HepG2 (cell line): ENCODE measurements around the gene BUB1B. TPM values are rescaled to one million over a fixed set of nuclear protein-coding genes. Genes with fewer than 3 reads are reported as not detected.

Source experiments
- ADNP ChIP-seq: sonication (generic); formaldehyde crosslinking; IDR thresholded peaks from 2 replicates; pipeline ENCODE4 v1.4.0; 2020; ENCODE audit warnings: missing genetic modification reagents
- AHDC1 ChIP-seq: sonication (generic); formaldehyde crosslinking; IDR thresholded peaks from 2 replicates; pipeline ENCODE4 v1.5.1; 2020; ENCODE audit warnings: mild to moderate bottlenecking, missing genetic modification reagents, borderline replicate concordance
- ATAD3A ChIP-seq: sonication (generic); formaldehyde crosslinking; IDR thresholded peaks from 2 replicates; pipeline ENCODE4 v1.4.0; 2020; ENCODE audit warnings: missing genetic modification reagents
- GATAD1 ChIP-seq: IDR thresholded peaks from 2 replicates; pipeline ENCODE4 v1.6.1; 2016; ENCODE audit warnings: missing genetic modification reagents, missing compliant biosample characterization
- MIER2 ChIP-seq: IDR thresholded peaks from 2 replicates; pipeline ENCODE4 v1.6.1; 2016; ENCODE audit warnings: missing biosample characterization, missing genetic modification reagents
- MIER3 ChIP-seq: IDR thresholded peaks from 2 replicates; pipeline ENCODE4 v1.6.1; 2016; ENCODE audit warnings: missing compliant biosample characterization, borderline replicate concordance
- MTA3 ChIP-seq: sonication (generic); formaldehyde crosslinking; IDR thresholded peaks from 2 replicates; pipeline ENCODE4 v1.4.0; 2020; ENCODE audit warnings: missing genetic modification reagents
- PHF5A ChIP-seq: IDR thresholded peaks from one replicate; pipeline ENCODE4 v1.6.1; 2018; ENCODE audit warnings: low read depth, missing genetic modification reagents; ENCODE audit not compliant: unreplicated experiment
- REL ChIP-seq: sonication (generic); formaldehyde crosslinking; conservative IDR thresholded peaks from 2 replicates; pipeline ENCODE4 v1.8.0; 2022; ENCODE audit warnings: mild to moderate bottlenecking, missing genetic modification reagents, moderate library complexity
- TARDBP ChIP-seq: sonication (generic); formaldehyde crosslinking; IDR thresholded peaks from 2 replicates; pipeline ENCODE4 v1.8.0; 2022; ENCODE audit warnings: mild to moderate bottlenecking, missing genetic modification reagents
- TBX2 ChIP-seq: sonication (generic); formaldehyde crosslinking; IDR thresholded peaks from 2 replicates; pipeline ENCODE4 v1.5.0; 2020; ENCODE audit warnings: missing genetic modification reagents, mild to moderate bottlenecking, borderline replicate concordance
- ZFAT ChIP-seq: sonication (generic); formaldehyde crosslinking; conservative IDR thresholded peaks from 2 replicates; pipeline ENCODE4 v1.8.1; 2023; ENCODE audit warnings: missing genetic modification reagents, inconsistent platforms
- ZNF230 ChIP-seq: sonication (generic); formaldehyde crosslinking; IDR thresholded peaks from 2 replicates; pipeline ENCODE4 v1.4.0; 2020; ENCODE audit warnings: mild to moderate bottlenecking, missing genetic modification reagents
- polyA plus RNA-seq, 8 experiments: library from polyadenylated mRNA; depleted of rRNA in 3 of 8; stranded (reverse) in 7 of 8; unstranded in 1 of 8; fragments of >200 nt; fragmentation: Illumina TruSeq in 4 of 8; extraction: Trizol in 4 of 8; gene quantifications; 2 replicates each; pipeline versions ENCODE4 v1.2.1 to v1.2.3, GENCODE V29; 2011 to 2016; ENCODE audit warnings: low read depth in 4 of 8, missing spikeins in 1 of 8, mixed read lengths in 1 of 8; ENCODE audit not compliant: insufficient read depth in 1 of 8
- total RNA-seq, 5 experiments: library from RNA; depleted of rRNA; stranded (reverse); fragments of >200 nt; fragmentation: Illumina TruSeq; extraction: Trizol; gene quantifications; 2 replicates each; pipeline ENCODE4 v1.2.3, GENCODE V29; 2016; ENCODE audit warnings: low read depth in 1 of 5
- TF ChIP-seq, protein P1 (sequence below): sonication (generic); formaldehyde crosslinking; IDR thresholded peaks from 2 replicates; pipeline ENCODE4 v1.5.1; 2020; ENCODE audit warnings: missing genetic modification reagents, mild to moderate bottlenecking, borderline replicate concordance
- TF ChIP-seq, protein P2 (sequence below), 2 experiments: sonication (generic) in 1 of 2; formaldehyde crosslinking in 1 of 2; IDR thresholded peaks; 2 replicates each; pipeline versions ENCODE4 v1.4.0 to v1.6.1; 2016 to 2020; ENCODE audit warnings: borderline replicate concordance in 1 of 2, low read depth in 1 of 2, mild to moderate bottlenecking in 1 of 2, missing genetic modification reagents in 1 of 2

BUB1B gene
- total and polyA plus RNA-seq, 2 of the 13 experiments (the other 11 are each of a cell fraction or from before 2014, with no cell fraction given): 26.2 to 63.5 TPM

- TF ChIP-seq TARDBP (CRISPR knock-in tag): peak; percentile 88
- TF ChIP-seq, protein P1, sequence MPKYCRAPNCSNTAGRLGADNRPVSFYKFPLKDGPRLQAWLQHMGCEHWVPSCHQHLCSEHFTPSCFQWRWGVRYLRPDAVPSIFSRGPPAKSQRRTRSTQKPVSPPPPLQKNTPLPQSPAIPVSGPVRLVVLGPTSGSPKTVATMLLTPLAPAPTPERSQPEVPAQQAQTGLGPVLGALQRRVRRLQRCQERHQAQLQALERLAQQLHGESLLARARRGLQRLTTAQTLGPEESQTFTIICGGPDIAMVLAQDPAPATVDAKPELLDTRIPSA (CRISPR knock-in tag): peak; percentile 49; the same call in 1 of the 2 replicates
- TF ChIP-seq REL (CRISPR knock-in tag): peak; percentile 87; the same call in 1 of the 2 replicates
- TF ChIP-seq MIER2 (CRISPR knock-in tag): 0 out of 2 replicates have a peak, but pooled peaks have one; percentile 12
- TF ChIP-seq GATAD1 (CRISPR knock-in tag): peak; percentile 93
- TF ChIP-seq ADNP (CRISPR knock-in tag): no peak
- TF ChIP-seq, protein P2, sequence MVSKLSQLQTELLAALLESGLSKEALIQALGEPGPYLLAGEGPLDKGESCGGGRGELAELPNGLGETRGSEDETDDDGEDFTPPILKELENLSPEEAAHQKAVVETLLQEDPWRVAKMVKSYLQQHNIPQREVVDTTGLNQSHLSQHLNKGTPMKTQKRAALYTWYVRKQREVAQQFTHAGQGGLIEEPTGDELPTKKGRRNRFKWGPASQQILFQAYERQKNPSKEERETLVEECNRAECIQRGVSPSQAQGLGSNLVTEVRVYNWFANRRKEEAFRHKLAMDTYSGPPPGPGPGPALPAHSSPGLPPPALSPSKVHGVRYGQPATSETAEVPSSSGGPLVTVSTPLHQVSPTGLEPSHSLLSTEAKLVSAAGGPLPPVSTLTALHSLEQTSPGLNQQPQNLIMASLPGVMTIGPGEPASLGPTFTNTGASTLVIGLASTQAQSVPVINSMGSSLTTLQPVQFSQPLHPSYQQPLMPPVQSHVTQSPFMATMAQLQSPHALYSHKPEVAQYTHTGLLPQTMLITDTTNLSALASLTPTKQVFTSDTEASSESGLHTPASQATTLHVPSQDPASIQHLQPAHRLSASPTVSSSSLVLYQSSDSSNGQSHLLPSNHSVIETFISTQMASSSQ (IDR thresholded peaks at IDR 0.05; ENCODE audit: low read depth): no peak
- TF ChIP-seq, protein P2 (CRISPR knock-in tag; IDR thresholded peaks at IDR 0.05; ENCODE audit: borderline replicate concordance): peak; percentile 54; the same call in 1 of the 2 replicates
- TF ChIP-seq PHF5A (CRISPR knock-in tag): peak; percentile 60
- no peak for TF ChIP-seq ATAD3A (CRISPR knock-in tag)
- TF ChIP-seq ZFAT (CRISPR knock-in tag): no peak
- no peak for TF ChIP-seq AHDC1 (CRISPR knock-in tag)
- no peak for TF ChIP-seq MTA3 (CRISPR knock-in tag)
- peak; percentile 81; the same call in 1 of the 2 replicates for TF ChIP-seq MIER3 (CRISPR knock-in tag)
- TF ChIP-seq TBX2: peak; percentile 62; the same call in 1 of the 2 replicates
- peak; percentile 94 for TF ChIP-seq ZNF230 (CRISPR knock-in tag)
Measured at GRCh38 chr15:40160689-40161688, at the start of gene BUB1B (continued).
